ENCODE measurements around the gene DNLZ.

- TF ChIP-seq POLR2AphosphoS5 (IDR thresholded peaks at IDR 0.05; ENCODE audit: low read depth, low read length) (peak; percentile 38; the same call in 1 of the 2 replicates), REST (IDR thresholded peaks at IDR 0.05; ENCODE audit: low read depth, low read length) (no peak), SIN3A (IDR thresholded peaks at IDR 0.05; ENCODE audit: borderline replicate concordance, low read depth, low read length) (no peak)
These were observed 37.3 kb downstream of the DNLZ start for GRCh38 chr9:136326061-136326760.

All from SK-N-SH (cell line).